WTC11 (cell line): ENCODE results near the gene BACH2. TPM values are rescaled to one million over a fixed set of nuclear protein-coding genes. Genes with fewer than 3 reads are reported as not detected.

Experiments used
- ATAC-seq: fragments of 200-7000 bp; cut with Tn5 transposase; 2 replicates; pipeline ENCODE4 v1.10.0; 2021; ENCODE audit warnings: mild to moderate bottlenecking, moderate library complexity
- CTCF ChIA-PET: fragments of 300-600 bp; sonication (Branson Sonifier 250); formaldehyde crosslinking; loops from one replicate; lab custom pipeline; 2021; ENCODE audit warnings: antibody characterized with exemption; lab: Charles Lee
- POLR2A ChIA-PET: fragments of 350-600 bp; sonication (Branson Sonifier 250); formaldehyde crosslinking; loops from one replicate; lab custom pipeline; 2021; ENCODE audit warnings: antibody characterized with exemption; lab: Charles Lee
- DNase-seq: peaks from one replicate; pipeline ENCODE4 v3.0.0; 2021; ENCODE audit warnings: low spot score
- H3K27ac Mint-ChIP-seq: 2 replicates; pipeline ENCODE4 v1.8.0; 2021; ENCODE audit warnings: mixed read lengths
- H3K27me3 Mint-ChIP-seq: 2 replicates; pipeline ENCODE4 v1.8.0; 2021; ENCODE audit warnings: low read depth, mild to moderate bottlenecking, moderate library complexity, mixed read lengths
- H3K36me3 Mint-ChIP-seq: 2 replicates; pipeline ENCODE4 v1.8.0; 2021; ENCODE audit warnings: mixed read lengths
- H3K4me1 Mint-ChIP-seq: 2 replicates; pipeline ENCODE4 v1.8.0; 2022; ENCODE audit warnings: mixed read lengths
- H3K4me3 Mint-ChIP-seq: 2 replicates; pipeline ENCODE4 v1.8.0; 2021; ENCODE audit warnings: mild to moderate bottlenecking, moderate library complexity, mixed read lengths
- H3K9me3 Mint-ChIP-seq: 2 replicates; pipeline ENCODE4 v1.8.0; 2021; ENCODE audit warnings: mixed read lengths
- AR ChIP-seq: fragments of 250-450 bp; sonication (Bioruptor Pico); IDR thresholded peaks from 2 replicates; pipeline ENCODE4 v1.9.0; 2021; ENCODE audit warnings: mild to moderate bottlenecking
- CTCF ChIP-seq: fragments of 200-600 bp; IDR thresholded peaks from 2 replicates; pipeline ENCODE4 v1.8.0; 2022; ENCODE audit warnings: antibody characterized with exemption
- E2F1 ChIP-seq: sonication (generic); formaldehyde crosslinking; IDR thresholded peaks from 2 replicates; pipeline ENCODE4 v1.8.0; 2022; ENCODE audit warnings: mild to moderate bottlenecking, missing genetic modification reagents
- E2F4 ChIP-seq: sonication (generic); formaldehyde crosslinking; IDR thresholded peaks from 2 replicates; pipeline ENCODE4 v1.8.1; 2022; ENCODE audit warnings: low read depth, mild to moderate bottlenecking, moderate library complexity, missing genetic modification reagents, borderline replicate concordance
- E2F5 ChIP-seq: sonication (generic); formaldehyde crosslinking; IDR thresholded peaks from 2 replicates; pipeline ENCODE4 v1.8.1; 2022; ENCODE audit warnings: mild to moderate bottlenecking, moderate library complexity, missing genetic modification reagents
- FOXJ3 ChIP-seq: sonication (generic); formaldehyde crosslinking; IDR thresholded peaks from 2 replicates; pipeline ENCODE4 v1.9.0; 2021; ENCODE audit warnings: missing genetic modification reagents, mild to moderate bottlenecking, borderline replicate concordance
- FOXK1 ChIP-seq: sonication (generic); formaldehyde crosslinking; IDR thresholded peaks from 2 replicates; pipeline ENCODE4 v1.8.0; 2022; ENCODE audit warnings: mild to moderate bottlenecking, moderate library complexity, missing genetic modification reagents
- GABPB1 ChIP-seq: sonication (generic); formaldehyde crosslinking; IDR thresholded peaks from 2 replicates; pipeline ENCODE4 v1.8.1; 2023; ENCODE audit warnings: mild to moderate bottlenecking, missing genetic modification reagents
- HMGA2 ChIP-seq: fragments of 250-450 bp; sonication (Bioruptor Pico); IDR thresholded peaks from 2 replicates; pipeline ENCODE4 v1.4.0; 2021; ENCODE audit warnings: mild to moderate bottlenecking, moderate library complexity
- IRF1 ChIP-seq: sonication (generic); formaldehyde crosslinking; IDR thresholded peaks from 2 replicates; pipeline ENCODE4 v1.8.0; 2023; ENCODE audit warnings: missing genetic modification reagents
- JAZF1 ChIP-seq: fragments of 250-450 bp; sonication (Bioruptor Pico); IDR thresholded peaks from 2 replicates; pipeline ENCODE4 v1.9.0; 2021; ENCODE audit warnings: moderate library complexity, mild to moderate bottlenecking, inconsistent platforms
- MXD4 ChIP-seq: fragments of 250-450 bp; sonication (Bioruptor Pico); IDR thresholded peaks from 2 replicates; pipeline ENCODE4 v1.8.0; 2021; ENCODE audit warnings: mild to moderate bottlenecking, moderate library complexity, borderline replicate concordance
- MYBL2 ChIP-seq: sonication (generic); formaldehyde crosslinking; IDR thresholded peaks from 2 replicates; pipeline ENCODE4 v1.8.1; 2023; ENCODE audit warnings: mild to moderate bottlenecking, moderate library complexity, missing genetic modification reagents
- NR1H2 ChIP-seq: sonication (generic); formaldehyde crosslinking; IDR thresholded peaks from 2 replicates; pipeline ENCODE4 v1.9.0; 2021; ENCODE audit warnings: mild to moderate bottlenecking, moderate library complexity, missing genetic modification reagents
- NR2C2 ChIP-seq: sonication (generic); formaldehyde crosslinking; IDR thresholded peaks from 2 replicates; pipeline ENCODE4 v1.8.0; 2022; ENCODE audit warnings: mild to moderate bottlenecking, missing genetic modification reagents
- PRRX2 ChIP-seq: fragments of 250-450 bp; sonication (Bioruptor Pico); IDR thresholded peaks from 2 replicates; pipeline ENCODE4 v1.8.0; 2021; ENCODE audit warnings: mild to moderate bottlenecking
- RORB ChIP-seq: fragments of 250-450 bp; sonication (Bioruptor Pico); IDR thresholded peaks from 2 replicates; pipeline ENCODE4 v1.9.0; 2021; ENCODE audit warnings: mild to moderate bottlenecking
- SMAD3 ChIP-seq: sonication (generic); formaldehyde crosslinking; IDR thresholded peaks from 2 replicates; pipeline ENCODE4 v1.8.0; 2022; ENCODE audit warnings: missing genetic modification reagents, mild to moderate bottlenecking, borderline replicate concordance
- SOX15 ChIP-seq: fragments of 250-450 bp; sonication (Bioruptor Pico); IDR thresholded peaks from 2 replicates; pipeline ENCODE4 v1.9.0; 2021; ENCODE audit warnings: mild to moderate bottlenecking
- TCF7 ChIP-seq: sonication (generic); formaldehyde crosslinking; IDR thresholded peaks from 2 replicates; pipeline ENCODE4 v1.8.0; 2022; ENCODE audit warnings: mild to moderate bottlenecking, low read depth, missing genetic modification reagents, moderate library complexity
- ZMAT4 ChIP-seq: fragments of 250-450 bp; sonication (Bioruptor Pico); IDR thresholded peaks from 2 replicates; pipeline ENCODE4 v1.9.0; 2021; ENCODE audit warnings: mild to moderate bottlenecking
- ZNF138 ChIP-seq: sonication (generic); formaldehyde crosslinking; conservative IDR thresholded peaks from 2 replicates; pipeline ENCODE4 v1.8.1; 2022; ENCODE audit warnings: mild to moderate bottlenecking, moderate library complexity, missing genetic modification reagents
- ZNF281 ChIP-seq: sonication (generic); formaldehyde crosslinking; IDR thresholded peaks from 2 replicates; pipeline ENCODE4 v1.8.0; 2023; ENCODE audit warnings: mild to moderate bottlenecking, missing genetic modification reagents
- ZNF416 ChIP-seq: fragments of 250-450 bp; sonication (Bioruptor Pico); IDR thresholded peaks from 2 replicates; pipeline ENCODE4 v1.9.0; 2021; ENCODE audit warnings: mild to moderate bottlenecking, inconsistent platforms
- total RNA-seq: library from RNA; stranded (reverse); gene quantifications from 3 replicates; pipeline ENCODE4 v1.2.3, GENCODE V29; 2021

BACH2 gene
- total RNA-seq, 1 experiment from 2014 or later = 5.9 TPM

GRCh38 chr6:90036963-90037362 is 259.7 kb downstream of the BACH2 start:
- ChIA-PET POLR2A (no interaction called here), CTCF (no interaction called here)
- TF ChIP-seq E2F1 = no peak
- no peak for TF ChIP-seq HMGA2 (CRISPR knock-in tag)
- no peak for TF ChIP-seq FOXK1 (CRISPR knock-in tag)
- no peak for TF ChIP-seq ZNF281 (CRISPR knock-in tag)
- TF ChIP-seq MYBL2 (CRISPR knock-in tag) = no peak
- no peak for TF ChIP-seq IRF1 (CRISPR knock-in tag)
- no peak for TF ChIP-seq ZNF416
- TF ChIP-seq NR1H2 (CRISPR knock-in tag) = no peak
- no peak for TF ChIP-seq GABPB1
- no peak for TF ChIP-seq CTCF
- TF ChIP-seq AR (CRISPR knock-in tag) = no peak
- no peak for TF ChIP-seq ZNF138 (CRISPR knock-in tag)
- TF ChIP-seq TCF7 (CRISPR knock-in tag) = no peak
- H3K9me3 Mint-ChIP-seq = 0 out of 2 replicates have a peak, but pooled peaks cover 6% of the 10 kb centered on the region
- H3K4me3 Mint-ChIP-seq = no peak overlapping the region
- no peaks in the 10 kb centered on the region for H3K36me3 Mint-ChIP-seq
- H3K27me3 Mint-ChIP-seq = no peaks in the 10 kb centered on the region
- DNase-seq (no peak), ATAC-seq (no peak)
- H3K27ac Mint-ChIP-seq = no peak overlapping the region
- no peaks in the 10 kb centered on the region for H3K4me1 Mint-ChIP-seq

GRCh38 chr6:90035047-90035723 is 261.5 kb downstream of the BACH2 start:
- no peaks in the 10 kb centered on the region for H3K4me1 Mint-ChIP-seq
- no peak overlapping the region for H3K27ac Mint-ChIP-seq
- ChIA-PET CTCF (interaction anchor here (0.5 kb wide), 1 partner anchor 24 kb away, joined by 3 read pairs; no protein-coding TSS in a partner anchor), POLR2A (no interaction called here)
- no peak for DNase-seq
- no peak overlapping the region for H3K4me3 Mint-ChIP-seq
- H3K9me3 Mint-ChIP-seq = 0 out of 2 replicates have a peak, but pooled peaks cover 6% of the 10 kb centered on the region
- TF ChIP-seq PRRX2 (CRISPR knock-in tag) (no peak), E2F4 (CRISPR knock-in tag) (no peak), NR1H2 (CRISPR knock-in tag) (no peak), ZMAT4 (CRISPR knock-in tag) (no peak), SMAD3 (CRISPR knock-in tag) (no peak), RORB (CRISPR knock-in tag) (no peak), E2F5 (CRISPR knock-in tag) (no peak), MXD4 (no peak), SOX15 (no peak), NR2C2 (CRISPR knock-in tag) (no peak), FOXJ3 (CRISPR knock-in tag) (no peak), JAZF1 (CRISPR knock-in tag) (no peak)
- no peaks in the 10 kb centered on the region for H3K36me3 Mint-ChIP-seq
- ATAC-seq = no peak
- H3K27me3 Mint-ChIP-seq = no peaks in the 10 kb centered on the region; the same call in 1 of the 2 replicates
